DND-41 (cell line): ENCODE data around the gene ASB4.

Experiments
- ATAC-seq: fragments of 200-7000 bp; cut with Tn5 transposase; 3 replicates; pipeline ENCODE4 v1.9.1; 2021; ENCODE audit warnings: low read depth; ENCODE audit not compliant: insufficient read depth
- DNase-seq: peaks from one replicate; pipeline ENCODE4 v3.0.0-alpha.2; 2020
- H2AFZ ChIP-seq: 2 replicates; pipeline ENCODE4 v1.6.0; 2012; ENCODE audit warnings: low read depth, low read length
- H3K27ac ChIP-seq: 2 replicates; pipeline ENCODE4 v1.5.1; 2012; ENCODE audit warnings: low read length, inconsistent platforms
- H3K27me3 ChIP-seq: fragments of 200-600 bp; sonication (generic); 2 replicates; pipeline ENCODE4 v1.6.0; 2012; ENCODE audit warnings: low read length, mild to moderate bottlenecking, inconsistent platforms; ENCODE audit not compliant: insufficient read depth, poor library complexity
- H3K36me3 ChIP-seq: 2 replicates; pipeline ENCODE4 v1.5.1; 2012; ENCODE audit warnings: low read length, inconsistent platforms; ENCODE audit not compliant: insufficient read depth
- H3K4me1 ChIP-seq: 2 replicates; pipeline ENCODE4 v1.5.1; 2012; ENCODE audit warnings: mild to moderate bottlenecking, low read length; ENCODE audit not compliant: insufficient read depth
- H3K4me2 ChIP-seq: 2 replicates; pipeline ENCODE4 v1.6.0; 2012; ENCODE audit warnings: mild to moderate bottlenecking, moderate library complexity, low read length, inconsistent platforms; ENCODE audit not compliant: insufficient read depth
- H3K4me3 ChIP-seq, 2 experiments: fragments of 200-600 bp in 1 of 2; shearing (Covaris generic) in 1 of 2; 2 replicates each; pipeline ENCODE4 v1.5.1; 2012 to 2016; ENCODE audit warnings: inconsistent platforms in 2 of 2, low read length in 2 of 2, mild to moderate bottlenecking in 2 of 2, low read depth in 1 of 2, moderate library complexity in 1 of 2
- H3K79me2 ChIP-seq: 2 replicates; pipeline ENCODE4 v1.6.0; 2012; ENCODE audit warnings: low read length, inconsistent platforms; ENCODE audit not compliant: insufficient read depth
- H3K9ac ChIP-seq: 2 replicates; pipeline ENCODE4 v1.6.0; 2012; ENCODE audit warnings: low read depth, mild to moderate bottlenecking, inconsistent platforms, low read length, moderate library complexity
- H3K9me3 ChIP-seq: 2 replicates; pipeline ENCODE4 v1.5.1; 2012; ENCODE audit warnings: low read length, moderate library complexity, mild to moderate bottlenecking, inconsistent platforms; ENCODE audit not compliant: insufficient read depth, severe bottlenecking
- H4K20me1 ChIP-seq: 2 replicates; pipeline ENCODE4 v1.6.0; 2012; ENCODE audit warnings: low read length; ENCODE audit not compliant: insufficient read depth
- EZH2 ChIP-seq: IDR thresholded peaks from 3 replicates; pipeline ENCODE4 v1.6.1; 2012; ENCODE audit warnings: borderline replicate concordance, low read depth, mild to moderate bottlenecking, moderate library complexity, low read length, inconsistent platforms; ENCODE audit not compliant: severe bottlenecking
- TF ChIP-seq, protein P1 (sequence below): IDR thresholded peaks from 2 replicates; pipeline ENCODE4 v1.5.1; 2012; ENCODE audit warnings: borderline replicate concordance, low read length, moderate library complexity, mild to moderate bottlenecking; ENCODE audit not compliant: poor library complexity, severe bottlenecking; ENCODE audit errors: extremely low read depth

ASB4 gene

DNA sequence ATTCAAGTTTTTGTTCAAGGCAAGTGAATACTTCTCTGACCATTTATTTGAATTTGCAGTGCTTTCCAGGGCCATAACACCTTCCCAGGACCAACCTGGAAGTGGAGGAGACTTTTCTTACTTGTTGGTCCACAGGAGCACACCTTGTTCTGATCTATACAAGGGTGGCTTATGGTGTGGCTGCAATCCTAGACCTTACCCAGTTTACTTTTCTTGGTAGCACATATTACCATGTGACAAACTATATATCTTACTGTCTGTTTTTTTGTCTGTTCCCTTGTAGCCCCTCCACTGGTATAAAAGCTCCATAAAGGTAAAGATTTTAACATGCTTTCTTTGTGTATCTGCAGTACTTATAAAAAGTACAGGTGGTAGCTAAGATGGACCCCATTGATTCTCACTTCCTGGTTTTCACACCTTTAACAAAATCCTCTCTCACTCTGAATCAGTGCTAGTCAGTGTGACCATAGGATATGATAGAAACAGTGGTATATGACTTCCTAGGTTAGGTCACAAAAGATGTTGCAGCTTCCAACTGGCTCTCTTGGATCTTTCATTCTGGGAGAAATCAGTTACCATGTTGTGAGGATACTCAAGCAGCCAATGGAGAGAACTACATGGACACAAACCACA lies 5.6 kb upstream of the ASB4 start:
- TF ChIP-seq, protein P1, sequence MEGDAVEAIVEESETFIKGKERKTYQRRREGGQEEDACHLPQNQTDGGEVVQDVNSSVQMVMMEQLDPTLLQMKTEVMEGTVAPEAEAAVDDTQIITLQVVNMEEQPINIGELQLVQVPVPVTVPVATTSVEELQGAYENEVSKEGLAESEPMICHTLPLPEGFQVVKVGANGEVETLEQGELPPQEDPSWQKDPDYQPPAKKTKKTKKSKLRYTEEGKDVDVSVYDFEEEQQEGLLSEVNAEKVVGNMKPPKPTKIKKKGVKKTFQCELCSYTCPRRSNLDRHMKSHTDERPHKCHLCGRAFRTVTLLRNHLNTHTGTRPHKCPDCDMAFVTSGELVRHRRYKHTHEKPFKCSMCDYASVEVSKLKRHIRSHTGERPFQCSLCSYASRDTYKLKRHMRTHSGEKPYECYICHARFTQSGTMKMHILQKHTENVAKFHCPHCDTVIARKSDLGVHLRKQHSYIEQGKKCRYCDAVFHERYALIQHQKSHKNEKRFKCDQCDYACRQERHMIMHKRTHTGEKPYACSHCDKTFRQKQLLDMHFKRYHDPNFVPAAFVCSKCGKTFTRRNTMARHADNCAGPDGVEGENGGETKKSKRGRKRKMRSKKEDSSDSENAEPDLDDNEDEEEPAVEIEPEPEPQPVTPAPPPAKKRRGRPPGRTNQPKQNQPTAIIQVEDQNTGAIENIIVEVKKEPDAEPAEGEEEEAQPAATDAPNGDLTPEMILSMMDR, result no peak
- TF ChIP-seq EZH2, result no peak
- Histone ChIP-seq H3K27ac (0 out of 2 replicates have a peak overlapping the region, but pooled peaks have one; percentile 5), H2AFZ (no peak overlapping the region), H3K27me3 (no peaks in the 10 kb centered on the region), H3K36me3 (no peaks in the 10 kb centered on the region), H3K9ac (no peak overlapping the region), H3K4me1 (peaks cover 26% of the 10 kb centered on the region), H3K79me2 (no peaks in the 10 kb centered on the region), H3K4me2 (no peak overlapping the region), H3K9me3 (no peaks in the 10 kb centered on the region), H3K4me3 (no peak overlapping the region), H4K20me1 (no peaks in the 10 kb centered on the region)
- ATAC-seq (no peak), DNase-seq (no peak)

DNA sequence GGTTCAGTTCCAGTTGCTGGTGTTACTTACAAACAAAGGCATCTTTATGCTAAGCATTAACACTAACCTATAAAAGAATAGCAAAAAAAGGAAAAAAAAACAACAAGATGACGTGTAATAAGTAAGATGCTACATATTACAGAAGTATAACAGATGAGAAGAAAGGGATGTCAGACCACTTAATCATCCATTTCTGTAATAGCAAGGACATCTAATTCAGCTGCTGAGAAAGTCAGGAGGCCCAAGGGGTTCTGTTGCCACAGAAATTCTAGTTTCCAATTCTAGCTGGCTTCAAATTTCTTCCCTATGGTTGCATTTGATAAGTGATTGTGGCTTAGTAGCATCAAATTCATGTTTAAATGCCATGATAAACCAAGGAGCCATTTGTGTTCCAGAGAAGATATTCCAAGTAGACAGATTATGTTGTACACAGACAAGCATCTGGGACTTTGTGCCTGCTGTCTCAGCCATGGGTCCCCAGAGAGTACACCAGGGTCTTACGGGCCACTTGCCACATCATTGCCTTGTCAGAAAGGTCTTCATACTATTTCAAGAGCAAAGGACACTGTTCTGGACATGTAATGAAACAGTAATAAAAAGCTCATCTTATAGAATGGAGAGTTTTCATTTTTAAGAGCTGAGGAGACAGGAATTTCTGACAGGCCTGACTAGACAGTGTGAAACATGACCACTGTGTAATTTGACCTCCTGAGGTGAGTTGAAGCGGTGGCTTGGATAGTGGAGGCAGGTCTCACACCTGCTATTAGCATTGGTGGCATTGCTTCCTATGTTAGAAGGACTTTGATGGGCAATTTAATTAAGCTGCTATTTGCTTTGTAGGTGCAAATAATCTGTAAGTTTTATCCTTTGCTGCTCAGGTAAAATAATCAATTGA lies 4.2 kb upstream of the ASB4 start:
- H3K36me3 ChIP-seq, result no peaks in the 10 kb centered on the region
- DNase-seq, result no peak
- H3K9ac ChIP-seq, result no peak overlapping the region
- peak overlapping the region; percentile 12; the same call in 1 of the 2 replicates for H2AFZ ChIP-seq
- no peaks in the 10 kb centered on the region for H4K20me1 ChIP-seq
- peaks cover 18% of the 10 kb centered on the region for H3K4me1 ChIP-seq
- no peak for ATAC-seq
- H3K4me3 ChIP-seq, result no peak overlapping the region
- no peaks in the 10 kb centered on the region for H3K79me2 ChIP-seq
- TF ChIP-seq, protein P1, result no peak
- no peak for TF ChIP-seq EZH2
- H3K27me3 ChIP-seq, result no peaks in the 10 kb centered on the region
- H3K27ac ChIP-seq, result no peak overlapping the region
- H3K9me3 ChIP-seq, result no peaks in the 10 kb centered on the region
- no peak overlapping the region for H3K4me2 ChIP-seq

DNA sequence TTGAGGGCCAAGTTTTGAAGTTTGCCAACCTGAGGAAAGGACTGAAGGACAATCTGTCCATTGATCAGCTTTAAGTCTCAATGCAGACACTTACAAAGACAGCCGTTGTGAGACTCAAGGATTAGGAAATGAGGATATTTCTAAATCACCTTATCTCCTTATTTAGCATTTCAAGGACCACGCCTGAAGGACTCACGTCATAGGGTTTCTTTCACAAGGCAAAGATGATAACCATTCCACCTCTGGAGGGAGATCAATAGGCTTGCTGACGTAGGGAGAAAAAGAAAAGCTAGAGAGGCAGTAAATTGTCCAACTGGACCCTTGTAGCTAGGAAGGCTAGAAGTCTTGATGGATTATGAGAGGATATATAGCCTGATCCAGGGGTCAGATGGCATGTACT lies 3.3 kb upstream of the ASB4 start:
- H3K79me2 ChIP-seq, result no peaks in the 10 kb centered on the region
- H3K9me3 ChIP-seq, result no peaks in the 10 kb centered on the region
- no peaks in the 10 kb centered on the region for H3K36me3 ChIP-seq
- H3K9ac ChIP-seq, result no peak overlapping the region
- DNase-seq, result no peak
- H3K27me3 ChIP-seq, result no peaks in the 10 kb centered on the region
- no peak overlapping the region for H3K27ac ChIP-seq
- H2AFZ ChIP-seq, result no peak overlapping the region
- no peak for TF ChIP-seq EZH2
- TF ChIP-seq, protein P1, result no peak
- H3K4me1 ChIP-seq, result peaks cover 9% of the 10 kb centered on the region
- H4K20me1 ChIP-seq, result no peaks in the 10 kb centered on the region
- no peak for ATAC-seq
- no peak overlapping the region for H3K4me2 ChIP-seq
- H3K4me3 ChIP-seq, result no peak overlapping the region
